GM12878 (cell line): ENCODE results near the gene MAP3K21. TPM values are rescaled to one million over a fixed set of nuclear protein-coding genes. Genes with fewer than 3 reads are reported as not detected.

Experiments used
- ATAC-seq: fragments of 200-7000 bp; cut with Tn5 transposase; 3 replicates; pipeline ENCODE4 v1.9.1; 2020; ENCODE audit warnings: mild to moderate bottlenecking, moderate library complexity
- BruUV-seq: library from RNA; stranded (reverse); fragments of 400-500 nt; replicated peaks from 2 replicates; lab custom pipeline; 2021; lab: Mats Ljungman, UMichigan
- CTCF ChIA-PET: fragments of 300-600 bp; sonication (Branson Sonifier 250); formaldehyde crosslinking; extraction: SDS; loops from one replicate; lab custom pipeline; 2021; ENCODE audit warnings: inconsistent platforms; lab: Yijun Ruan, JAX
- POLR2A ChIA-PET: fragments of 350-600 bp; formaldehyde crosslinking; extraction: SDS; loops from one replicate; lab custom pipeline; 2021; ENCODE audit warnings: inconsistent platforms; lab: Charles Lee
- RAD21 ChIA-PET: fragments of 300-600 bp; sonication (Branson Sonifier 250); formaldehyde crosslinking; loops from one replicate; lab custom pipeline; 2023; ENCODE audit warnings: antibody characterized with exemption; ENCODE audit not compliant: unreplicated experiment; lab: Charles Lee
- SMC1A ChIA-PET: fragments of 300-600 bp; sonication (Branson Sonifier 250); formaldehyde crosslinking; loops from one replicate; lab custom pipeline; 2023; ENCODE audit not compliant: unreplicated experiment, uncharacterized antibody; lab: Charles Lee
- DNase-seq: peaks from one replicate; pipeline ENCODE4 v3.0.0-alpha.2; 2011; ENCODE audit warnings: low read depth, low spot score
- FAIRE-seq: peaks from 3 replicates; lab custom pipeline; 2011; peaks lifted over from hg19 to GRCh38; lab: Jason Lieb, UNC
- H2AFZ ChIP-seq: 2 replicates; pipeline ENCODE4 v1.6.0; 2011; ENCODE audit warnings: low read depth, low read length, control low read depth; ENCODE audit not compliant: control insufficient read depth
- H3K27ac ChIP-seq: 2 replicates; pipeline ENCODE4 v1.5.1; 2011; ENCODE audit warnings: control low read depth; ENCODE audit not compliant: control insufficient read depth, insufficient read depth
- H3K27me3 ChIP-seq, 2 experiments: replicated peaks in 1 of 2; 2 replicates each; pipeline versions ENCODE4 v1.6.0 to v1.6.1; 2011; ENCODE audit warnings: low read length in 1 of 2; ENCODE audit not compliant: control insufficient read depth in 2 of 2, insufficient read depth in 2 of 2
- H3K36me3 ChIP-seq, 2 experiments: 2 replicates each; pipeline ENCODE4 v1.5.1; 2011; ENCODE audit warnings: low read length in 1 of 2; ENCODE audit not compliant: control insufficient read depth in 2 of 2, insufficient read depth in 2 of 2
- H3K4me1 ChIP-seq: 2 replicates; pipeline ENCODE4 v1.6.1; 2011; ENCODE audit warnings: mild to moderate bottlenecking, low read length, moderate library complexity, mixed read lengths; ENCODE audit not compliant: control insufficient read depth, insufficient read depth
- H3K4me2 ChIP-seq: 2 replicates; pipeline ENCODE4 v1.6.0; 2011; ENCODE audit warnings: control low read depth; ENCODE audit not compliant: control insufficient read depth, insufficient read depth
- H3K4me3 ChIP-seq: fragments of 200-600 bp; sonication (generic); 2 replicates; pipeline ENCODE4 v1.5.1; 2016
- H3K79me2 ChIP-seq: 2 replicates; pipeline ENCODE4 v1.6.0; 2011; ENCODE audit warnings: low read length; ENCODE audit not compliant: control insufficient read depth, insufficient read depth
- H3K9ac ChIP-seq: 2 replicates; pipeline ENCODE4 v1.8.0; 2011; ENCODE audit warnings: low read length, control low read depth, mixed read lengths; ENCODE audit not compliant: control insufficient read depth, insufficient read depth
- H3K9me3 ChIP-seq: replicated peaks from 3 replicates; pipeline ENCODE4 v1.5.1; 2011; ENCODE audit warnings: mild to moderate bottlenecking, low read length; ENCODE audit not compliant: control insufficient read depth, insufficient read depth
- H4K20me1 ChIP-seq: 2 replicates; pipeline ENCODE4 v1.6.0; 2011; ENCODE audit not compliant: control insufficient read depth, insufficient read depth
- BMI1 ChIP-seq: fragments of 450-650 bp; IDR thresholded peaks from 2 replicates; pipeline ENCODE4 v1.6.1; 2016; ENCODE audit warnings: mild to moderate bottlenecking, moderate library complexity, borderline replicate concordance
- MXI1 ChIP-seq: fragments of 150-350 bp; IDR thresholded peaks from 2 replicates; pipeline ENCODE4 v1.6.1; 2011; ENCODE audit warnings: low read depth, mild to moderate bottlenecking, inconsistent platforms, low read length, improper control_type of control experiment
- NR2C2 ChIP-seq: IDR thresholded peaks from 2 replicates; pipeline ENCODE4 v1.6.1; 2011; ENCODE audit warnings: borderline replicate concordance, low read depth; ENCODE audit not compliant: control insufficient read depth, insufficient read length
- POLR2AphosphoS2 ChIP-seq: IDR thresholded peaks from 2 replicates; pipeline ENCODE4 v1.6.1; 2011; ENCODE audit warnings: low read depth, mild to moderate bottlenecking, low read length, improper control_type of control experiment, moderate library complexity
- SUZ12 ChIP-seq: fragments of 200-600 bp; sonication (generic); IDR thresholded peaks from one replicate; pipeline ENCODE4 v1.6.1; 2018; ENCODE audit warnings: antibody characterized with exemption, mild to moderate bottlenecking; ENCODE audit not compliant: unreplicated experiment
- ZNF384 ChIP-seq: IDR thresholded peaks from 2 replicates; pipeline ENCODE4 v1.6.1; 2012; ENCODE audit warnings: low read depth, mild to moderate bottlenecking, low read length, improper control_type of control experiment, borderline replicate concordance
- WGBS: methylation state at CpG from one replicate; pipeline ENCODE4 v1.1.6; 2016; ENCODE audit warnings: low lambda C conversion rate; ENCODE audit not compliant: insufficient replicate concordance, insufficient coverage; ENCODE audit errors: missing lambda C conversion rate; 5-methylcytosine and 5-hydroxymethylcytosine counted together
- in situ Hi-C: fragments of 300-500 bp; cut with MboI; formaldehyde crosslinking; loops from 9 replicates; pipeline ENCODE4 v1.14.3; 2018; ENCODE audit warnings: mixed read lengths
- intact Hi-C: fragments of 100-400 bp; cut with micrococcal nuclease; formaldehyde crosslinking; loops from one replicate; pipeline ENCODE4 v1.14.2; 2022; ENCODE audit not compliant: unreplicated experiment
- polyA plus RNA-seq, 11 experiments: library from polyadenylated mRNA; depleted of rRNA in 4 of 11; unstranded in 6 of 11; stranded (reverse) in 5 of 11; fragments of >200 nt; fragmentation: Nextera tagmentation in 4 of 11; fragmentation: Illumina TruSeq in 1 of 11; extraction: Ambion mirVana in 4 of 11; extraction: Trizol in 1 of 11; gene quantifications; 1 replicate in 1 of 11; 2 replicates in 10 of 11; pipeline versions ENCODE4 v1.2.1 to v1.2.3, GENCODE V29; 2011 to 2016; ENCODE audit warnings: inconsistent platforms in 2 of 11, missing spikeins in 2 of 11, low read depth in 1 of 11
- total RNA-seq, 4 experiments: library from RNA; depleted of rRNA in 3 of 4; stranded (reverse); fragments of >200 nt in 3 of 4; fragmentation: Illumina TruSeq in 1 of 4; extraction: Trizol in 1 of 4; gene quantifications; 2 replicates each; pipeline versions ENCODE4 v1.2.1 to v1.2.3, GENCODE V29; 2013 to 2021
- TF ChIP-seq, protein P1 (sequence below): IDR thresholded peaks from 2 replicates; pipeline ENCODE4 v1.6.1; 2011; ENCODE audit warnings: low read depth, low read length, improper control_type of control experiment, borderline replicate concordance
- TF ChIP-seq, protein P2 (sequence below): fragments of 450-650 bp; IDR thresholded peaks from 2 replicates; pipeline ENCODE4 v1.6.1; 2017; ENCODE audit warnings: mild to moderate bottlenecking

MAP3K21 gene
- total and polyA plus RNA-seq, 10 of the 15 experiments (the other 5 are each of a cell fraction or from before 2014, with no cell fraction given) = 0.02 to 0.21 (median 0.09) TPM; not detected in 1

DNA sequence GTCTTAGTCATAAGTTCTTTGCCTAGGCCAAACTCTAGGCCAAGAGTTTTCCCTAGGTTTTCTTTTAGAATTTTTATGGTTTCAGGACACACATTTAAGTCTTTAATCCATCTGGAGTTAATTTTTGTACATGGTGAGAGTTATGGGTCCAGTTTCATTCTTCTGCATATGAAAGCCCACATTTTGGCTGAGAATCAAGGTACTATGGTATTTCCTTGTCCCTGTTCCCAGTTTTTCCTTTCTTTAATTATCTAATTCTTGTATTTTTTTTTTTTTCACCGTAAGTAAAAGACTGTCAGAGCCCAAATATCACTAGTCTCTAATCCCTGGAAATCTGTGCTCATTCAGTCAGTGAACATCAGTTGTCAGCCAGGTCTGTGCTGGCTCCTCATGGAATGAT, 105.4 kb downstream of the MAP3K21 start (continued):
- TF ChIP-seq BMI1 (no peak), ZNF384 (no peak)
- TF ChIP-seq, protein P1, sequence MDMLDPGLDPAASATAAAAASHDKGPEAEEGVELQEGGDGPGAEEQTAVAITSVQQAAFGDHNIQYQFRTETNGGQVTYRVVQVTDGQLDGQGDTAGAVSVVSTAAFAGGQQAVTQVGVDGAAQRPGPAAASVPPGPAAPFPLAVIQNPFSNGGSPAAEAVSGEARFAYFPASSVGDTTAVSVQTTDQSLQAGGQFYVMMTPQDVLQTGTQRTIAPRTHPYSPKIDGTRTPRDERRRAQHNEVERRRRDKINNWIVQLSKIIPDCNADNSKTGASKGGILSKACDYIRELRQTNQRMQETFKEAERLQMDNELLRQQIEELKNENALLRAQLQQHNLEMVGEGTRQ = no peak

DNA sequence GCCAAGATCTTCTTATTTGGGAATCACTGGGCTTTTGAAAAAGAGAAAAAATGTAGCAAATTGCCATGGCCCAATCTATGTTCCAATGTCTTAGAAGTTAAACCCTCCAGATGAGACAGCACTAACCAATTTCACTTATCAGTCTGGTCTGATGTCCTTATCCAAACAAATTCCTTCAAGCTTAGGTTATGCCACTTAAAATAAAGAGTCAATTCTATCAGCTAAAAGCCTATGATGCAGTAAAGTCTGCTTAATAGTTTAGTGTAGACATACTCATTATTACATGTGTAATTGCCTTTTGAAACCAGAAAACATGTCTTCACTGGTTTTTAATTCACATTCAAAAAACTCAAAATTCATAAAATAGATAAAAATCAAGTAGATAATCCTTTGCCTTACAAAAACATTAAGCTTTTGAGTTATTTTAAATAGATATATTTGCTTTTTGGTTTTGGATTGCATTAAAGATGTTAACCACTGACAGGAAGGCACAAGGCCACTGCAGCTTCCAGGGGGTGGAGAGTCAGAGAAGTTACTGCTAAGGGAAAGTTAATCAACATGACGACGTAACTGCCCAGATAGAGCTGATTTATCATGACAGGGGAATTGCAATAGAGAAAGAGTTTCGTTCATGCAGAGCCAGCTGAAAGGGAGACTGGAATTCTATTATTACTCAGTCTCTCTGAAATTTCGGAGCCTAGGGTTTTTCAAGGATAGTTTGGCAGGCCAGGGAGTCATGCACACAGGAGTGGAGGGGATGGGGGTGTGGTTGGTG, 106.1 kb downstream of the MAP3K21 start:
- Histone ChIP-seq H2AFZ (no peak overlapping the region), H3K27ac (no peak overlapping the region), H4K20me1 (no peaks in the 10 kb centered on the region), H3K4me2 (no peak overlapping the region), H3K79me2 (no peaks in the 10 kb centered on the region), H3K27me3 (no peaks in the 10 kb centered on the region), H3K9me3 (no peaks in the 10 kb centered on the region), H3K4me3 (no peak overlapping the region), H3K36me3 (no peaks in the 10 kb centered on the region), H3K4me1 (no peaks in the 10 kb centered on the region), H3K9ac (no peak overlapping the region)
- in situ Hi-C loops = no loop called here
- no TSS peak for BruUV-seq
- POLR2A ChIA-PET = no interaction called here
- FAIRE-seq (no peak), ATAC-seq (no peak), DNase-seq (no peak)
- RAD21 ChIA-PET = interaction anchor here (1.5 kb wide), 1 partner anchor 8 kb away, joined by 5 read pairs; no protein-coding TSS in a partner anchor
- SMC1A ChIA-PET = no interaction called here
- intact Hi-C loops = no loop called here
- no peak for TF ChIP-seq SUZ12
- TF ChIP-seq MXI1 = no peak
- no peak for TF ChIP-seq NR2C2
- no peak for TF ChIP-seq POLR2AphosphoS2
- TF ChIP-seq, protein P2, sequence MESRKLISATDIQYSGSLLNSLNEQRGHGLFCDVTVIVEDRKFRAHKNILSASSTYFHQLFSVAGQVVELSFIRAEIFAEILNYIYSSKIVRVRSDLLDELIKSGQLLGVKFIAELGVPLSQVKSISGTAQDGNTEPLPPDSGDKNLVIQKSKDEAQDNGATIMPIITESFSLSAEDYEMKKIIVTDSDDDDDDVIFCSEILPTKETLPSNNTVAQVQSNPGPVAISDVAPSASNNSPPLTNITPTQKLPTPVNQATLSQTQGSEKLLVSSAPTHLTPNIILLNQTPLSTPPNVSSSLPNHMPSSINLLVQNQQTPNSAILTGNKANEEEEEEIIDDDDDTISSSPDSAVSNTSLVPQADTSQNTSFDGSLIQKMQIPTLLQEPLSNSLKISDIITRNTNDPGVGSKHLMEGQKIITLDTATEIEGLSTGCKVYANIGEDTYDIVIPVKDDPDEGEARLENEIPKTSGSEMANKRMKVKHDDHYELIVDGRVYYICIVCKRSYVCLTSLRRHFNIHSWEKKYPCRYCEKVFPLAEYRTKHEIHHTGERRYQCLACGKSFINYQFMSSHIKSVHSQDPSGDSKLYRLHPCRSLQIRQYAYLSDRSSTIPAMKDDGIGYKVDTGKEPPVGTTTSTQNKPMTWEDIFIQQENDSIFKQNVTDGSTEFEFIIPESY = no peak
- WGBS = 49% methylated on average over 4 of the region's 4 CpGs
- CTCF ChIA-PET = interaction anchor here (2.3 kb wide), 1 partner anchor 8 kb away, joined by 10 read pairs; no protein-coding TSS in a partner anchor

Other genes starting within 250 kb of the MAP3K21 start
- gene PCNX2, start 32.0 kb upstream of the MAP3K21 start, total RNA-seq (2014; rRNA removed) = 16.4 and 18.7 TPM in 2 replicates
- gene PCNX2, start 32.0 kb upstream of the MAP3K21 start, total RNA-seq (2014; rRNA removed; fragmentation: Illumina TruSeq; extraction: Trizol) = 10.6 and 11.9 TPM in 2 replicates
- 9.2 and 11.4 TPM in 2 replicates for gene PCNX2, start 32.0 kb upstream of the MAP3K21 start, total RNA-seq (2021)
- gene PCNX2, start 32.0 kb upstream of the MAP3K21 start, polyA plus RNA-seq (2011; rRNA removed) = 9.9 and 12.9 TPM in 2 replicates
- gene PCNX2, start 32.0 kb upstream of the MAP3K21 start, polyA plus RNA-seq (2014; fragmentation: Illumina TruSeq; extraction: Trizol) = 7.1 and 28.7 TPM in 2 replicates
- gene PCNX2, start 32.0 kb upstream of the MAP3K21 start, polyA plus RNA-seq (2014; fragmentation: Nextera tagmentation; extraction: Ambion mirVana) = 1 to 10 TPM; 2.1 to 3.4 TPM
- gene PCNX2, start 32.0 kb upstream of the MAP3K21 start, polyA plus RNA-seq (2014; rRNA removed) = 9.2 and 11.4 TPM in 2 replicates
- gene PCNX2, start 32.0 kb upstream of the MAP3K21 start, polyA plus RNA-seq (2016; fragmentation: Nextera tagmentation; extraction: Ambion mirVana) = 1 to 10 TPM; 5.0 to 5.1 TPM